DND-41 (cell line): Measurements from ENCODE around the gene TACO1.

ENCODE experiments used
- ATAC-seq: fragments of 200-7000 bp; cut with Tn5 transposase; 3 replicates; pipeline ENCODE4 v1.9.1; 2021; ENCODE audit warnings: low read depth; ENCODE audit not compliant: insufficient read depth
- DNase-seq: peaks from one replicate; pipeline ENCODE4 v3.0.0-alpha.2; 2020
- H2AFZ ChIP-seq: 2 replicates; pipeline ENCODE4 v1.6.0; 2012; ENCODE audit warnings: low read depth, low read length
- H3K27ac ChIP-seq: 2 replicates; pipeline ENCODE4 v1.5.1; 2012; ENCODE audit warnings: low read length, inconsistent platforms
- H3K27me3 ChIP-seq: fragments of 200-600 bp; sonication (generic); 2 replicates; pipeline ENCODE4 v1.6.0; 2012; ENCODE audit warnings: low read length, mild to moderate bottlenecking, inconsistent platforms; ENCODE audit not compliant: insufficient read depth, poor library complexity
- H3K36me3 ChIP-seq: 2 replicates; pipeline ENCODE4 v1.5.1; 2012; ENCODE audit warnings: low read length, inconsistent platforms; ENCODE audit not compliant: insufficient read depth
- H3K4me1 ChIP-seq: 2 replicates; pipeline ENCODE4 v1.5.1; 2012; ENCODE audit warnings: mild to moderate bottlenecking, low read length; ENCODE audit not compliant: insufficient read depth
- H3K4me2 ChIP-seq: 2 replicates; pipeline ENCODE4 v1.6.0; 2012; ENCODE audit warnings: mild to moderate bottlenecking, moderate library complexity, low read length, inconsistent platforms; ENCODE audit not compliant: insufficient read depth
- H3K4me3 ChIP-seq, 2 experiments: fragments of 200-600 bp in 1 of 2; shearing (Covaris generic) in 1 of 2; 2 replicates each; pipeline ENCODE4 v1.5.1; 2012 to 2016; ENCODE audit warnings: inconsistent platforms in 2 of 2, low read length in 2 of 2, mild to moderate bottlenecking in 2 of 2, low read depth in 1 of 2, moderate library complexity in 1 of 2
- H3K79me2 ChIP-seq: 2 replicates; pipeline ENCODE4 v1.6.0; 2012; ENCODE audit warnings: low read length, inconsistent platforms; ENCODE audit not compliant: insufficient read depth
- H3K9ac ChIP-seq: 2 replicates; pipeline ENCODE4 v1.6.0; 2012; ENCODE audit warnings: low read depth, mild to moderate bottlenecking, inconsistent platforms, low read length, moderate library complexity
- H3K9me3 ChIP-seq: 2 replicates; pipeline ENCODE4 v1.5.1; 2012; ENCODE audit warnings: low read length, moderate library complexity, mild to moderate bottlenecking, inconsistent platforms; ENCODE audit not compliant: insufficient read depth, severe bottlenecking
- H4K20me1 ChIP-seq: 2 replicates; pipeline ENCODE4 v1.6.0; 2012; ENCODE audit warnings: low read length; ENCODE audit not compliant: insufficient read depth
- CTCF ChIP-seq: IDR thresholded peaks from 2 replicates; pipeline ENCODE4 v1.5.1; 2012; ENCODE audit warnings: borderline replicate concordance, low read length, moderate library complexity, mild to moderate bottlenecking; ENCODE audit not compliant: poor library complexity, severe bottlenecking; ENCODE audit errors: extremely low read depth
- EZH2 ChIP-seq: IDR thresholded peaks from 3 replicates; pipeline ENCODE4 v1.6.1; 2012; ENCODE audit warnings: borderline replicate concordance, low read depth, mild to moderate bottlenecking, moderate library complexity, low read length, inconsistent platforms; ENCODE audit not compliant: severe bottlenecking

TACO1 gene

GRCh38 chr17:63564562-63564961 is 36.1 kb upstream of the TACO1 start:
- peaks cover 98% of the 10 kb centered on the region for H3K79me2 ChIP-seq
- no peak overlapping the region for H3K4me3 ChIP-seq
- peaks cover 64% of the 10 kb centered on the region for H4K20me1 ChIP-seq
- ATAC-seq (no peak), DNase-seq (no peak)
- H3K9me3 ChIP-seq = no peaks in the 10 kb centered on the region
- H3K27me3 ChIP-seq = no peaks in the 10 kb centered on the region
- peaks cover 2% of the 10 kb centered on the region; the same call in 1 of the 2 replicates for H3K4me1 ChIP-seq
- no peak overlapping the region for H3K4me2 ChIP-seq
- peaks cover 7% of the 10 kb centered on the region for H3K36me3 ChIP-seq
- H2AFZ ChIP-seq = no peak overlapping the region
- H3K27ac ChIP-seq = no peak overlapping the region
- H3K9ac ChIP-seq = no peak overlapping the region
- TF ChIP-seq CTCF = no peak
- no peak for TF ChIP-seq EZH2

GRCh38 chr17:63567229-63567628 is 33.5 kb upstream of the TACO1 start:
- H3K79me2 ChIP-seq = peaks cover 97% of the 10 kb centered on the region
- H3K27ac ChIP-seq = no peak overlapping the region
- no peaks in the 10 kb centered on the region for H3K9me3 ChIP-seq
- ATAC-seq (no peak), DNase-seq (no peak)
- H3K4me1 ChIP-seq = peaks cover 2% of the 10 kb centered on the region; the same call in 1 of the 2 replicates
- H3K4me3 ChIP-seq = no peak overlapping the region
- TF ChIP-seq CTCF (no peak), EZH2 (no peak)
- no peak overlapping the region for H2AFZ ChIP-seq
- no peak overlapping the region for H3K9ac ChIP-seq
- peaks cover 58% of the 10 kb centered on the region for H4K20me1 ChIP-seq
- no peak overlapping the region for H3K4me2 ChIP-seq
- peaks cover 17% of the 10 kb centered on the region for H3K36me3 ChIP-seq
- H3K27me3 ChIP-seq = no peaks in the 10 kb centered on the region

- Histone ChIP-seq H3K27me3 (no peaks in the 10 kb centered on the region), H3K9ac (no peak overlapping the region), H4K20me1 (peaks cover 60% of the 10 kb centered on the region), H3K79me2 (peaks cover 99% of the 10 kb centered on the region), H2AFZ (no peak overlapping the region), H3K4me2 (no peak overlapping the region), H3K4me3 (no peak overlapping the region), H3K36me3 (peaks cover 18% of the 10 kb centered on the region), H3K9me3 (no peaks in the 10 kb centered on the region), H3K27ac (no peak overlapping the region), H3K4me1 (peaks cover 2% of the 10 kb centered on the region; the same call in 1 of the 2 replicates)
- no peak for ATAC-seq
- TF ChIP-seq CTCF = no peak
- TF ChIP-seq EZH2 = no peak
- DNase-seq = no peak
Measured at GRCh38 chr17:63568563-63568962, 32.1 kb upstream of the TACO1 start.
